Endodermal cell (in vitro differentiated cells): ENCODE measurements around the gene ERICH6B. TPM values are rescaled to one million over a fixed set of nuclear protein-coding genes. Genes with fewer than 3 reads are reported as not detected.

Experiments
- DNase-seq: peaks from one replicate; pipeline ENCODE4 v3.0.0-alpha.2; 2017
- H3K27ac ChIP-seq: 2 replicates; pipeline ENCODE4 v1.5.1; 2013; ENCODE audit warnings: mild to moderate bottlenecking, low read depth, low read length, moderate library complexity
- H3K27me3 ChIP-seq: 2 replicates; pipeline ENCODE4 v1.6.1; 2013; ENCODE audit warnings: mild to moderate bottlenecking, low read length, moderate library complexity; ENCODE audit not compliant: insufficient read depth, control insufficient read depth, poor library complexity, severe bottlenecking
- H3K36me3 ChIP-seq: 2 replicates; pipeline ENCODE4 v1.7.0; 2013; ENCODE audit warnings: mild to moderate bottlenecking, low read length, moderate library complexity; ENCODE audit not compliant: control insufficient read depth, insufficient read depth
- H3K4me1 ChIP-seq: one replicate; pipeline ENCODE4 v1.7.0; 2013; ENCODE audit warnings: low read length; ENCODE audit not compliant: control insufficient read depth, insufficient read depth
- H3K4me3 ChIP-seq: 2 replicates; pipeline ENCODE4 v1.5.1; 2013; ENCODE audit warnings: mild to moderate bottlenecking, low read length, moderate library complexity
- H3K9ac ChIP-seq: 2 replicates; pipeline ENCODE4 v1.6.1; 2013; ENCODE audit warnings: mild to moderate bottlenecking, low read length, moderate library complexity; ENCODE audit not compliant: poor library complexity, severe bottlenecking; ENCODE audit errors: extremely low read depth
- H3K9me3 ChIP-seq: 2 replicates; pipeline ENCODE4 v1.6.1; 2013; ENCODE audit warnings: mild to moderate bottlenecking, low read length, moderate library complexity; ENCODE audit not compliant: control insufficient read depth
- H3K27ac Mint-ChIP-seq: 2 replicates; pipeline ENCODE4 v1.8.0; 2020; ENCODE audit warnings: mixed read lengths
- H3K27me3 Mint-ChIP-seq: 2 replicates; pipeline ENCODE4 v1.8.0; 2021; ENCODE audit warnings: mild to moderate bottlenecking, mixed read lengths; ENCODE audit not compliant: insufficient read depth
- H3K36me3 Mint-ChIP-seq: 2 replicates; pipeline ENCODE4 v1.8.0; 2020; ENCODE audit warnings: low read depth, mixed read lengths
- H3K4me1 Mint-ChIP-seq: 2 replicates; pipeline ENCODE4 v1.8.0; 2020; ENCODE audit warnings: mixed read lengths
- H3K4me3 Mint-ChIP-seq: 2 replicates; pipeline ENCODE4 v1.8.0; 2020; ENCODE audit warnings: mild to moderate bottlenecking, moderate library complexity, mixed read lengths
- H3K9me3 Mint-ChIP-seq: 2 replicates; pipeline ENCODE4 v1.8.0; 2020; ENCODE audit warnings: mild to moderate bottlenecking, mixed read lengths
- CTCF ChIP-seq: fragments of 200-600 bp; sonication (generic); conservative IDR thresholded peaks from 2 replicates; pipeline ENCODE4 v1.5.0; 2021; ENCODE audit warnings: antibody characterized with exemption, mild to moderate bottlenecking
- WGBS, 2 experiments: methylation state at CpG; one replicate each; pipeline versions ENCODE4 v1.1.5 to v1.1.7; 2013; ENCODE audit warnings: missing lambda C conversion rate in 2 of 2, mixed read lengths in 1 of 2; ENCODE audit not compliant: insufficient coverage in 1 of 2, insufficient read length in 1 of 2; 5-methylcytosine and 5-hydroxymethylcytosine counted together
- total RNA-seq, 2 donors: library from RNA; stranded (reverse); fragmentation: NEBNext Ultra II Directional in 1 of 2; extraction: Animal tissue kit (Norgen Biotek cat#: 25700) in 1 of 2; gene quantifications; 2 replicates in 1 of 2; 3 replicates in 1 of 2; pipeline ENCODE4 v1.2.1, GENCODE V29; 2021

Gene ERICH6B
- total RNA-seq, 2 donors from 2014 or later = not detected

- Histone ChIP-seq H3K4me3 (no peak overlapping the region), H3K27me3 (no peaks in the 10 kb centered on the region), H3K9ac (no peak overlapping the region), H3K4me1 (no peaks in the 10 kb centered on the region), H3K36me3 (no peaks in the 10 kb centered on the region), H3K9me3 (no peaks in the 10 kb centered on the region), H3K27ac (no peak overlapping the region)
- H3K27me3 Mint-ChIP-seq = peaks cover 4% of the 10 kb centered on the region
- no peaks in the 10 kb centered on the region for H3K9me3 Mint-ChIP-seq
- no peak overlapping the region for H3K27ac Mint-ChIP-seq
- no peak for TF ChIP-seq CTCF
- no peak overlapping the region for H3K4me3 Mint-ChIP-seq
- WGBS, 2 experiments = 88 to 91% methylated on average over 3 to 6 of the region's 6 CpGs
- DNase-seq = no peak
- no peaks in the 10 kb centered on the region for H3K4me1 Mint-ChIP-seq
- no peaks in the 10 kb centered on the region for H3K36me3 Mint-ChIP-seq
These were observed 69.7 kb downstream of the ERICH6B start for GRCh38 chr13:45545686-45546409.

GRCh38 chr13:45544520-45544919 lies 71.0 kb downstream of the ERICH6B start:
- Mint-ChIP-seq H3K4me3 (no peak overlapping the region), H3K9me3 (no peaks in the 10 kb centered on the region), H3K36me3 (no peaks in the 10 kb centered on the region), H3K27ac (no peak overlapping the region), H3K27me3 (no peaks in the 10 kb centered on the region), H3K4me1 (no peaks in the 10 kb centered on the region)
- Histone ChIP-seq H3K27me3 (no peaks in the 10 kb centered on the region), H3K4me3 (no peak overlapping the region), H3K27ac (no peak overlapping the region), H3K36me3 (no peaks in the 10 kb centered on the region), H3K9ac (no peak overlapping the region), H3K9me3 (no peaks in the 10 kb centered on the region), H3K4me1 (no peaks in the 10 kb centered on the region)
- TF ChIP-seq CTCF = peak; percentile 71
- no peak for DNase-seq
- 89 to 100% methylated on average over 2 of the region's 2 CpGs for WGBS, 2 experiments

- Histone ChIP-seq H3K36me3 (no peaks in the 10 kb centered on the region), H3K4me1 (peaks cover 6% of the 10 kb centered on the region), H3K9ac (no peak overlapping the region), H3K27ac (no peak overlapping the region), H3K4me3 (no peak overlapping the region), H3K9me3 (no peaks in the 10 kb centered on the region), H3K27me3 (no peaks in the 10 kb centered on the region)
- Mint-ChIP-seq H3K4me3 (no peak overlapping the region), H3K27ac (no peak overlapping the region), H3K36me3 (no peaks in the 10 kb centered on the region), H3K4me1 (no peaks in the 10 kb centered on the region), H3K9me3 (no peaks in the 10 kb centered on the region), H3K27me3 (no peaks in the 10 kb centered on the region)
- no peak for TF ChIP-seq CTCF
- DNase-seq = no peak
- WGBS, 2 experiments = 95 to 100% methylated on average over 2 to 5 of the region's 5 CpGs
These were observed 72.7 kb downstream of the ERICH6B start for GRCh38 chr13:45542878-45543277.
